Mesothelial cell of epicardium (in vitro differentiated cells): ENCODE data around the gene TAF1D. TPM values are rescaled to one million over a fixed set of nuclear protein-coding genes. Genes with fewer than 3 reads are reported as not detected.
A peak's percentile ranks its signal among the peaks of the same experiment; 100 is the strongest.
"Not testable (repeated sequence)": the region's sequence is repeated elsewhere in the genome, so short reads cannot be mapped to it uniquely, and the experiment has no call there.

Source experiments
- DNase-seq, 2 experiments: peaks; one replicate each; pipeline ENCODE4 v3.0.0; 2021; ENCODE audit warnings: low spot score in 2 of 2; ENCODE audit not compliant: unreplicated experiment in 2 of 2
- H3K27ac Mint-ChIP-seq: 2 replicates; pipeline ENCODE4 v1.8.0; 2021; ENCODE audit warnings: mixed read lengths
- H3K27me3 Mint-ChIP-seq: 2 replicates; pipeline ENCODE4 v1.8.0; 2021; ENCODE audit warnings: low read depth, mixed read lengths
- H3K36me3 Mint-ChIP-seq: 2 replicates; pipeline ENCODE4 v1.8.0; 2021; ENCODE audit warnings: mixed read lengths
- H3K4me1 Mint-ChIP-seq: 2 replicates; pipeline ENCODE4 v1.8.0; 2021; ENCODE audit warnings: mixed read lengths
- H3K4me3 Mint-ChIP-seq: 2 replicates; pipeline ENCODE4 v1.8.0; 2021; ENCODE audit warnings: mild to moderate bottlenecking, moderate library complexity, mixed read lengths
- H3K9me3 Mint-ChIP-seq: 2 replicates; pipeline ENCODE4 v1.8.0; 2021; ENCODE audit warnings: mixed read lengths
- total RNA-seq: library from RNA; stranded (reverse); gene quantifications from 3 replicates; pipeline ENCODE4 v1.2.1, GENCODE V29; 2021
- TF ChIP-seq, protein P1 (sequence below): fragments of 200-600 bp; sonication (generic); IDR thresholded peaks from one replicate; pipeline ENCODE4 v1.5.0; 2021; ENCODE audit warnings: antibody characterized with exemption; ENCODE audit not compliant: unreplicated experiment

TAF1D gene
- total RNA-seq, 1 donor from 2014 or later = 155 TPM

DNA sequence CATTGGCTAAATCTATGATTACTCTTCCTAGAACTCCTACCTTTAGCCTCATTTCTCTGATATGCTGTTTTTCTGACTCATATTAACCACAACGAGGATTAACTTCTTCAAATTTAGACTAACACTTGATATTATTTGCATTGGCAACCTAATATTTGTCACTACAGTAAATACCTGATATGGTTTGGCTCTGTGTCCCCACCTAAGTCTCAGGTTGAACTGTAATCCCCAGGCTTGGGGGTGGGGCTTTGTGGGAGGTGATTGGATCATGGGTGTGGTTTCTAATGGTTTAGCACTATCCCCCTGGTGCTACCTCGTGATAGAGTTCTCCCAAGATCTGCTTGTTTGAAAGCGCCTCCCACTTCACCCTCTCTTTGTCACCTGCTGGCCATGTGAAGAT lies 25.7 kb upstream of the TAF1D start:
- H3K4me1 Mint-ChIP-seq = peaks cover 13% of the 10 kb centered on the region
- H3K27ac Mint-ChIP-seq = no peak overlapping the region
- H3K27me3 Mint-ChIP-seq = no peaks in the 10 kb centered on the region
- H3K36me3 Mint-ChIP-seq = peaks cover 3% of the 10 kb centered on the region
- H3K9me3 Mint-ChIP-seq = no peaks in the 10 kb centered on the region
- H3K4me3 Mint-ChIP-seq = no peak overlapping the region
- DNase-seq = no peak
- TF ChIP-seq, protein P1, sequence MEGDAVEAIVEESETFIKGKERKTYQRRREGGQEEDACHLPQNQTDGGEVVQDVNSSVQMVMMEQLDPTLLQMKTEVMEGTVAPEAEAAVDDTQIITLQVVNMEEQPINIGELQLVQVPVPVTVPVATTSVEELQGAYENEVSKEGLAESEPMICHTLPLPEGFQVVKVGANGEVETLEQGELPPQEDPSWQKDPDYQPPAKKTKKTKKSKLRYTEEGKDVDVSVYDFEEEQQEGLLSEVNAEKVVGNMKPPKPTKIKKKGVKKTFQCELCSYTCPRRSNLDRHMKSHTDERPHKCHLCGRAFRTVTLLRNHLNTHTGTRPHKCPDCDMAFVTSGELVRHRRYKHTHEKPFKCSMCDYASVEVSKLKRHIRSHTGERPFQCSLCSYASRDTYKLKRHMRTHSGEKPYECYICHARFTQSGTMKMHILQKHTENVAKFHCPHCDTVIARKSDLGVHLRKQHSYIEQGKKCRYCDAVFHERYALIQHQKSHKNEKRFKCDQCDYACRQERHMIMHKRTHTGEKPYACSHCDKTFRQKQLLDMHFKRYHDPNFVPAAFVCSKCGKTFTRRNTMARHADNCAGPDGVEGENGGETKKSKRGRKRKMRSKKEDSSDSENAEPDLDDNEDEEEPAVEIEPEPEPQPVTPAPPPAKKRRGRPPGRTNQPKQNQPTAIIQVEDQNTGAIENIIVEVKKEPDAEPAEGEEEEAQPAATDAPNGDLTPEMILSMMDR = no peak

DNA sequence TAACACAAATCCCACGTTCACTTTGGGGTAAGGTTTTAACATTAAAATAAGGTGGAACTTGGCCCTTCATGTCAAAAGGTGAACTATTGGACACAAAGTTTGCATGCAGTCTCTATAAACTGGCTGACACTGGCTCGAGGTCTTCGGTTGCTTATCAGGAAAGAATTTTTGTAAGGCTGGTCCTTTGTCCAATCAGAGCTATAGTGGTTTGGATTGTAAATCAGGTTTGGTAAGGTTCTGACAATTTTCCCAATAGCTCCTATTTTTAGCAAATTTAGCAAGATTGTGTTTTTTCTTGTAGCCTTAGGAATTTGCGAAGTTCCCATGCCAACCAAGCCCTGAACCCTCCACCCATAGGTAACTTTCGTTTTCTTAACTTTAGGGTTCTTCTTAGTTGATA lies 25.2 kb upstream of the TAF1D start:
- Mint-ChIP-seq H3K27me3 (no peaks in the 10 kb centered on the region), H3K9me3 (no peaks in the 10 kb centered on the region)

DNA sequence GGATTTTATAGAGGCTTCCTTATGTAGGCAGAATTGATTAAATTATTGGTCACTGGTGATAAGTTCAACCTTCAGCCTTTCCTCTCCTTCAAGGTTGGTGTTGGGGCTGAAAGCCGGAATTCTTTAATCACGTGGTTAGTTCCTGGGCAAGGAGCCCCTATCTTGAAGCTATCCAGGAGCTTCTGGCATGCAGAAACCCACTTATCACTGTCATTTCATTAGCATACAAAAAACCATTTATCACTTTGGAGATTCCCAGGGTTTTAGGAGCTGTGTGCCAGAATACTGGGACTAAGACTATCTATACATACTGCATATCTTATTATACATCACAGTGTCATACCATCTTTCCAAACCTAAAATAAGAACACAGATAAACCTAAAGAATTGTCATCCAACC lies 24.3 kb upstream of the TAF1D start:
- Mint-ChIP-seq H3K4me3 (no peak overlapping the region), H3K4me1 (peaks cover 13% of the 10 kb centered on the region), H3K36me3 (peaks cover 7% of the 10 kb centered on the region), H3K9me3 (no peaks in the 10 kb centered on the region), H3K27ac (peak overlapping the region; percentile 73), H3K27me3 (no peaks in the 10 kb centered on the region)
- TF ChIP-seq, protein P1 = no peak
- no peak for DNase-seq

More for the DNA sequence above, 25.2 kb upstream of the TAF1D start:
- peaks cover 3% of the 10 kb centered on the region for H3K36me3 Mint-ChIP-seq
- DNase-seq = no peak
- TF ChIP-seq, protein P1 = no peak
- H3K4me3 Mint-ChIP-seq = no peak overlapping the region
- no peak overlapping the region for H3K27ac Mint-ChIP-seq
- H3K4me1 Mint-ChIP-seq = peaks cover 13% of the 10 kb centered on the region

- TF ChIP-seq, protein P1 = no peak
- Mint-ChIP-seq H3K27ac (no peak overlapping the region), H3K9me3 (no peaks in the 10 kb centered on the region), H3K36me3 (peaks cover 25% of the 10 kb centered on the region), H3K4me1 (peaks cover 12% of the 10 kb centered on the region), H3K27me3 (no peaks in the 10 kb centered on the region), H3K4me3 (no peak overlapping the region)
- DNase-seq = no peak
Measured at GRCh38 chr11:93761910-93762309, 20.6 kb upstream of the TAF1D start.

DNA sequence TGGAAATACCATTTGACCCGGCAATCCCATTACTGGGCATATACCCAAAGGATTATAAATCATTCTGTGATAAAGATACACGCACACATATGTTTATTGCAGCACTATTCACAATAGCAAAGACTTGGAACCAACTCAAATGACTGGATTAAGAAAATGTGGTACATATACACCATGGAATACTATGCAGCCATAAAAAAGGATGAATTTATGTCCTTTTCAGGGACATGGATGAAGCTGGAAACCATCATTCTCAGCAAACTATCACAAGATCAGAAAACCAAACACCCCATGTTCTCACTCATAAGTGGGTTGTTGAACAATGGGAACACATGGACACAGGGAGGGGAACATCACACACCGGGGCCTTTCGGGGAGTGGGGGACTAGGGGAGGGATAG lies 17.8 kb upstream of the TAF1D start:
- not testable (repeated sequence) for H3K27ac Mint-ChIP-seq, H3K9me3 Mint-ChIP-seq, DNase-seq, H3K27me3 Mint-ChIP-seq, H3K4me1 Mint-ChIP-seq, H3K4me3 Mint-ChIP-seq
- H3K36me3 Mint-ChIP-seq = peaks cover 28% of the 10 kb centered on the region

DNA sequence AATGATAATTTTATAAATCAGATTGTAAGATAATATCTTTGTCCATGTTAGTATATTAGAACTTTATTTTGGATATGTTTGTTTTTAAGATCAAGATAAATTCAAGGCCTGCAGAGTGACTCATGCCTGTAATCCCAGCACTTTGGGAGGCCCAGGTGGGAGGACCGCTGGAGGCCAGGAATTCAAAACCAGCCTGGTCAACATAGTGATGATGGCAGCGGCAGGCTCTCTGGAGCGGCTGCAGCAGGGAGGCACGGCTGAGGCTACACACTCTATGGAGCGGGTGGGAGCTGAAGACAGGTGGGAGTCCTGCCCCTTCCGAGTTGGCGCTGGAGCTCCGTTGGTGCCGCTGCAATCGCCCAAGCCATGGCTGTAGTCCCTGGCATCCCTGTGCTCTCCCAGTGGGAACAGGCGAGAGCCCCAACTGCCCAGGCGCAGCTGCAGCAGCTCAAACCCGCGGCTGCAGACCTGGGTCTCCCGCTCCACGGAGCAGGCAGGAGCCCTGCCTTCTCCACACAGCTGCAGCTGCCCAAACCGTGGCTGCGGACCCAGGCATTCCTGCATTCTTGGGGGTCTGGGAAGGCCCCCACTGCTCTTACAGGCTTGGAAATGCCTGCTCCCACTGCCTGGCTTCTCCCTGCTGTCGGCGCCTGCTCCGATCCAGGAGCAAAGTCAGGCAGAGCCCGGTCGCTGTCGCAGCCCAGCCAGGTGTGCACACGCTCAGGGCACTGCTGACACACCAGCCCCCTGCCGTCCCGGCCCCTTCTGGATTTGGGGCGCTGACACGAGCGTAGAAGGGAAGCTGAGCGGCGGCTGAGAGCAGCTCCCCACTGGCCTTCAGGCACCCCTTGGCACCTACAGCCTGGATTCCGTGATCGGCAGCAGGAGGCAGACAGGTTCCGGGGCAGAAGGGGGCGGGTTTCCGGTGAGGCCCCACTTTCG lies 16.9 kb upstream of the TAF1D start:
- Mint-ChIP-seq H3K36me3 (peaks cover 28% of the 10 kb centered on the region), H3K9me3 (no peaks in the 10 kb centered on the region), H3K4me3 (no peak overlapping the region), H3K27me3 (no peaks in the 10 kb centered on the region), H3K27ac (no peak overlapping the region), H3K4me1 (no peaks in the 10 kb centered on the region)
- TF ChIP-seq, protein P1 = no peak
- no peak for DNase-seq
